SKM-1 (cell line): ENCODE results near the gene JAM3.

Source experiments
- DNase-seq: peaks from one replicate; lab custom pipeline; 2025; ENCODE audit not compliant: unreplicated experiment; lab: John Stamatoyannopoulos, UW

The JAM3 gene

DNA sequence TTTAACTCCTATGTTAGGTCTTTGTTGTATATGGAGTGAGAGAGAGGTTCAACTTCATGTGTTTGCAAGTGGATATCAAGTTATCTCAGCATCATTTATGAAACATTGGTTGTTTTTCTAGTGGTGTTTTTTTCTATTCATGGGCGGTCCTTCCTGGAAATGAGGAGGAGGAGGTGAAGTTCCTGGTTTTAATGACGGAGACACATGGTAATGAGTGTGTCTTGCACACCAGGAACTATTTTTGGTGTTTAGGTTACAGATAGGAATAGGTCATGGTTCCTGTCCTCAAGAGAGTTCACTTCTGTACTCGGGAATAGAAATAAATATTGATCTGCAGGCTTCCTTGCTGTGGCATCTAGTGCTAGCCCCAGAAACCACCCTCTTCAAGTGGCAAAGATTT lies 74.9 kb downstream of the JAM3 start:
- no peak for DNase-seq

DNA sequence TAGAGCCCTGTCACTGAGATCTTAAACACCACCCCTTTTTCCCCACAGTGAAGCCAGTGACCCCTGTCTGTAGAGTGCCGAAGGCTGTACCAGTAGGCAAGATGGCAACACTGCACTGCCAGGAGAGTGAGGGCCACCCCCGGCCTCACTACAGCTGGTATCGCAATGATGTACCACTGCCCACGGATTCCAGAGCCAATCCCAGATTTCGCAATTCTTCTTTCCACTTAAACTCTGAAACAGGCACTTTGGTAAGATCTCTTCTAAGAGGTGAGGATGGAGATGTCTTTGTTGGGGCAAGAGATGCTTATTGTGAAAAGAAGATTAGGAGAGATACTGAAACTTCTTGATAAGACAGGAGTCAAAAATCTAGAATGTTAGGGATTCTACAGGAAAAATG lies 75.9 kb downstream of the JAM3 start:
- DNase-seq: no peak

DNA sequence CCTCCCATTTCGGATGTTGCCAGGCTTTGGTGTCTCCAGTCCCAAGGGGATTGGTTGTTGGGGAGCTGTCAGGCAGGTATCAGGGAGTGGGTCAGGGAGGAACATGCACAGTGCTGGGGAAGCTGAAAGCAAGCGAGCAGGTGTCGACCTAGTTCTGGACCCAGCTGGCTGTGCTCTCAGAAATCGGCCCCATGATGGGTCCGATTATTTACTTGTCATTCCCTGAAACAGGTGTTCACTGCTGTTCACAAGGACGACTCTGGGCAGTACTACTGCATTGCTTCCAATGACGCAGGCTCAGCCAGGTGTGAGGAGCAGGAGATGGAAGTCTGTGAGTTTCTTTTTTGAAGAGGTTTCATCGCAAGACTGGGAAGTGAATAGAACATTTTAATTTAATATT lies 76.8 kb downstream of the JAM3 start:
- DNase-seq: no peak

- no peak for DNase-seq
These were observed 77.7 kb downstream of the JAM3 start for GRCh38 chr11:134146598-134146997.

- no peak for DNase-seq
These were observed 80.5 kb downstream of the JAM3 start for GRCh38 chr11:134149371-134149770.

GRCh38 chr11:134150195-134150903 lies 81.5 kb downstream of the JAM3 start:
- no peak for DNase-seq

DNA sequence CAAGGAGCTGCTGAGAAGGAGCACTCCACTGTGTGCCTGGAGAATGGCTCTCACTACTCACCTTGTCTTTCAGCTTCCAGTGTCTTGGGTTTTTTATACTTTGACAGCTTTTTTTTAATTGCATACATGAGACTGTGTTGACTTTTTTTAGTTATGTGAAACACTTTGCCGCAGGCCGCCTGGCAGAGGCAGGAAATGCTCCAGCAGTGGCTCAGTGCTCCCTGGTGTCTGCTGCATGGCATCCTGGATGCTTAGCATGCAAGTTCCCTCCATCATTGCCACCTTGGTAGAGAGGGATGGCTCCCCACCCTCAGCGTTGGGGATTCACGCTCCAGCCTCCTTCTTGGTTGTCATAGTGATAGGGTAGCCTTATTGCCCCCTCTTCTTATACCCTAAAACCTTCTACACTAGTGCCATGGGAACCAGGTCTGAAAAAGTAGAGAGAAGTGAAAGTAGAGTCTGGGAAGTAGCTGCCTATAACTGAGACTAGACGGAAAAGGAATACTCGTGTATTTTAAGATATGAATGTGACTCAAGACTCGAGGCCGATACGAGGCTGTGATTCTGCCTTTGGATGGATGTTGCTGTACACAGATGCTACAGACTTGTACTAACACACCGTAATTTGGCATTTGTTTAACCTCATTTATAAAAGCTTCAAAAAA lies 82.3 kb downstream of the JAM3 start:
- DNase-seq: no peak

DNA sequence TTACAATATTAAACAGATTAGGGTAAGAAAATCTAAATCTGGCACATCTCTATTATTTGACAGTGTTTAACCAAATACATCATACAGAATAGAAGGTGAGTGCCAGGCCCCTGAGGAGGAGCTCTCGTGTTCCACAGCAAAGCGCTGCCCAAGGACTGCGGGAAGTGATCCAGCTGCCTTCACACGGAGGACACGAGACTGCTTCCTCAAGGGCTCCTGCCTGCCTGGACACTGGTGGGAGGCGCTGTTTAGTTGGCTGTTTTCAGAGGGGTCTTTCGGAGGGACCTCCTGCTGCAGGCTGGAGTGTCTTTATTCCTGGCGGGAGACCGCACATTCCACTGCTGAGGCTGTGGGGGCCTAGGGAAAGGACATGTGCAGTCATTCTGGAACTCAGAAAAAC lies 83.8 kb downstream of the JAM3 start:
- DNase-seq: no peak

- no peak for DNase-seq
These were observed 84.5 kb downstream of the JAM3 start for GRCh38 chr11:134153147-134153905.

DNA sequence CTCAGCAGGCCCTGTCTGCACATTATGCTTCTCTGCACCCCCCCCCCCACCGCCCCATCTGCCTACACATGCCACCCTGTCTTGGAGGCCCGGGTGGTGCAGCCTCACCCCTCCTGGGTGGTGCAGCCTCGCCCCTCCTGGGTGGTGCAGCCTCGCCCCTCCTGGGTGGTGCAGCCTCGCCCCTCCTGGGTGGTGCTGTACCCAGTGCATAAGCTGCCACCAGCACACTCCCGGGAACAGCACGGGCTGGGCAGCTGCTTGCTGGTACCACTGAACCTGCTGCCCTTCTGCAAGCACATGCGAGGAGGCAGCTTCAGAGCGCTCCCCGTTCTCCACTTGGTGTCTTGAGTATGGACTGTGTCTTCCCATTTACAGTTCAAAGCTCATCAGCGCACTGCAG lies 85.6 kb downstream of the JAM3 start:
- no peak for DNase-seq

DNA sequence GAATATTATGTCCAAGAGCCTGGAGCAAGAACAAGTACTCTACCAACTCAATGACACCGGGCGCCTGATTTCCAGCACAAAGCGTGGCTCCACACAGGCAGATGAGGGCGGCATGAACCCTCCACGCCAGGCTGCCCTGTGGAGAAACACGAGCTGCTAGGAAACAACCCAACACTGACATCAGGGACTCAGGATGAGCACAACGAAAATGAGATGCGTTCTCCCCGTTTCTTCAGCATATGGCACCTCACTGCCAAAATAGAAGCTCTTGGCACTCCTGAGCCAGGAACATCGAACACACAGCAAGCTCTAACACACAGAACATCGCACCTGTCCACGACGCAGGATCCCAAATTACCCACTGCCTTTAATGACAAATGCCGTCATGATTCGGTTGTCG lies 86.6 kb downstream of the JAM3 start:
- DNase-seq: no peak

DNA sequence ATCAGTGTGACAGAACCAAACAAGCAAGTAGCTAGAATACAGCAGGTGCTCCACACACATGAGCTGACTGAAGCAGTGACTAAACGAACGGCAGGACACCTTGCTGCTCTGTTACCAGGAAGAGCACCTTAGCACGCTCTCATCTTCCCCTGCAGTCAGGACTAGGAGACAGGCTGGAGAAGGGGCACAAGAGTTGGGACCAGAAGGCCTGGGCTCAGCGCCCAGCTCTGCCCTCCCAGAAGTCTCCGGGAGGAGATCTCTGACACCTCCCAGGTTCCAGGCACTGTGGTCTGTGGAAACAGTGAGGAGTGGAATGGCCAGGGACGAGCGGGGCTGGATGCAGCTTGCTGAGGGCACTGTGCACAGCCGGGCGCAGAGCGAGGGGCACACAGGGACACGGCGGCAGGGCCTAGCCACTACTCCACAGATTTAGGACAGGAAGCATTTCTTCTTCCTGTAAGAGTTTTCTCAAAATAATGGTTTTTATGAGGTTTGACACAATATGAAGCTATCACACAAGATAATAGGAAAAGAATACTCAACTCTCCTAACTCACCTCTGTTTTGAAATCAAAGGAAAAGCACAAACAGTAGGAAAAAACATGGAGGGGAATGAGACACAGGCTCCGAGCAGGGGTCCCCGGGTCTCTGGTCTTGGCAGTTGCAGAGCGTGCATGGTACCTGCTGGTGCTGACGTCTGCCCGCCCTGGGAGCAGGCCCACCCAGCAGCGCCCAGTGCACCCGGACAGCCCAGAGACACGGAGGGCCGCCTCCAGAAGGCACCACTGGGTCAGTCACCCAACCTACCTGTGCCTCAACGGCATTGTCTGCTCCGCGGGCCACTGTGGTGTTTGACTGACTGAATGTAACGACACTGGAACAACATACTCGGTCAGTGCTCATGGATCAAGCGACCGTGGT lies 87.3 kb downstream of the JAM3 start:
- DNase-seq: no peak

DNA sequence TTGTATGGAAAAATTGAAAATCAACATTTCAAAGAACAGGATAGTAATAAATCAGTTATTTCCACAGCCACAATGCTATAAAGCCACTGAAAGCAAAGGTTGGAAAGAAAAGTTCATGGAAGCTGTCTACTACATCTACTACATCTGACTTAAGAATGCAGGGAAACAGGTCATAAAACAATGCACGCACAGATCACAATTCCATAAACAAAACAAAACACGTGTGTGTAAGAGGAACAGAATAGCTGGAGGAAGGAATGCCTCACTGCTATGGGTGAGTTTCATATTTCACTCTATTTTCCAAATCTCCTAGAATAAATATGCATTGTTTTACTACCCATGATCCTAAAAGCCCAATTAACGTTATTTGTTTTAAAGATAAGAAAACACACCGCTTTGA lies 88.6 kb downstream of the JAM3 start:
- DNase-seq: no peak

DNA sequence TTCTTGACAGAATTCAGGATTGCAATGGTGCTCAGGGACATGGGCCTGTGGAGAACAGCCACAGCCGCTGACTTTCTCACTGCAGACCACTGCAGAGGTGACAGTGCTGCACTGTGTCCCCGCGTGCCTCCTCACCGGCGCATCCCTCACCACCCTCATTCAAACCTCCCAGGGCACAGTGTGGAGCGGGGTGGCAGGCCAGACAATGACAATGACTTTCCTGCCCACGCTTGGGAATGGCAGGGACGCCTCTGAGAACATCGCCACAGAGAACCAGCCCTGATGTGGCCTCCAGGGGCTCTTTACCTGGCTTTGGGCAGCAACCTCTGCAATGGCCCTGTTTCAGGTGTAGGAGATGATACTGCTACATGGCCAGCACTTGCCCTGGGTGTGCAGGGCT lies 89.2 kb downstream of the JAM3 start:
- DNase-seq: no peak

DNA sequence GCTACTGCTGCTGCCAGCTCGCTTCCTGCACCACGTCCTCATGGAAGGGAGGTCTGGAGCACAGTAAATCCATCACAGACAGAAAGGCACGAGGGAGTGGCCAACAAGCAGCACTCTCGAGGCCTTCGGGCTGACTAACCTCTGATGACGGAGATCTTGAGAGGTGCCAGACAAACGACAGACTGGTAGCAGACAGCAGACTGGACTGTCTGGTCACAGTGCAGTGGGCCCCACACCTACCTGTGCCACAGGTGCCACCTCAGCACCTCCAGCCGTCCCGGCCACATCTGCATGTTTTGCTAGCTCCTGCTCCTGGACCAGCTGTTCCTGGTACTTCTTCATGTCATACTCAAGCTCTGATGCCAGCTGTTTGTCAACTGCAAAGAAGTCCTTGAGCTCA lies 90.8 kb downstream of the JAM3 start:
- DNase-seq: no peak

GRCh38 chr11:134164490-134165370 lies 95.9 kb downstream of the JAM3 start:
- DNase-seq: no peak

DNA sequence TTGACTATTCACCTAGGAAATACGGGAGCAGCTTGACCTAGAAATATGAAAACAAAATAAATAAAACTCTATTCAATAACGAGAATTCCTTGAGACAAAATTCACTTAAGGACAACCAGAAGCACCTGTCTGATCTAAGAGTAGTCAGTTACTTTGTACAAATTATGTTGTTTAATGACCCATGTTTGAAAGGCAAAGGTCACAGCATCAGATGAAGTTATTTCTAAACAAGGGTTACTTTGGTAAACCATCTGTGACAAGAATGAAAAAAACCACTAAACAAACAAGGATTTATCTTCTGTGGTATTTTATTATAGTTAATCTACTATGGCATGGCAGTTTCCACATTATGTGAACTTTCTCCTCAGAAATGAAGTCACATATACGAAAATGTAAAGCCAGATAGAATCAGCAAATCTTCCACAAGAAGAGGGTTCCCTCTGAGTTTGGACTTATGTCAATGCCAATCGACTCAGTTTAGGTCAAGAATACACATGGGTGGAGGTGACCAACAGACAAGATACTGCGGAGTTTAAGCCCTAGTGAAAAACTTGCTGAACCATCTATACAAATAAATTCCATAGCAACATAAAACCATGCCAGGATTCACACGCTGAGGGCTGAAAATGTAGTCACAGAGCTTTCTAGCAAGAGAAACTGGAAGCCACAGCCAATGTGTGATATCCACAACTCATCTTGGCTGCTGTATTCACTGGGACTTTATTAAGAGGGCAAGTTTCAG lies 101.5 kb downstream of the JAM3 start:
- DNase-seq: no peak

GRCh38 chr11:134170919-134171281 lies 102.0 kb downstream of the JAM3 start:
- no peak for DNase-seq

- DNase-seq: no peak
These were observed 103.1 kb downstream of the JAM3 start for GRCh38 chr11:134171951-134172350.

DNA sequence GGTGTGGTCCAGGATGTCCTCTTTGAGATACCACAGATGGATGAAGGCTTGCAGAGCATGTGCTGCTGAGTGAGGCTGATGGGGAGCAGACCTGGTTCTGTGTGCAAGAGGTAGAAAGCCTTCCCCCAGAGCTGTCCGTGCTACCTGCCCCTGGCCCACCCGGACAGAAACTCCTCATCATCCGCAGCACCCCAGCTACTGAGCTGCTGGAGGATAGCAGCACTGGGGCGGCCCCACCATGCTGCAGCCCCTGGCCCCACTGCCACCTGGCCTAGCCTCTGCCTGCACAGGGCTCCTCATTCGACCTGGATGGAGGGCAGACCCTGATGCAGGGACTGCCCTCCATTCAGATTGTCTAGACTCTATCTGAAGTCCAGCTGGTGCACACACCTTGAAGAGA lies 104.4 kb downstream of the JAM3 start:
- no peak for DNase-seq
